ENCODE measurements around the gene LARP4B. TPM values are rescaled to one million over a fixed set of nuclear protein-coding genes. Genes with fewer than 3 reads are reported as not detected.
A peak's percentile ranks its signal among the peaks of the same experiment; 100 is the strongest.

LARP4B gene
- total and polyA plus RNA-seq, 2 of the 13 experiments (the other 11 are each of a cell fraction or from before 2014, with no cell fraction given) = 19.5 to 30.2 TPM

GRCh38 chr10:770975-771374 is 160.5 kb downstream of the LARP4B start:
- no peak for FAIRE-seq
- no peaks in the 10 kb centered on the region; the same call in 1 of the 2 replicates for H3K4me1 ChIP-seq (ENCODE audit: insufficient read depth, low read length)
- 67% methylated on average over 15 of the region's 15 CpGs for WGBS (ENCODE audit: low lambda C conversion rate)
- H3K9ac ChIP-seq (ENCODE audit: insufficient read depth, low read depth, low read length) = no peak overlapping the region
- no peak overlapping the region for H3K4me3 ChIP-seq (replicated peaks in 1 of 3; ENCODE audit: insufficient read depth in 1 of 3, low read depth in 2 of 3, low read length in 3 of 3)
- ATAC-seq = no peak
- ChIA-PET POLR2A (interaction anchor here (1.4 kb wide), 1 partner anchor 19 kb away, joined by 3 read pairs; no protein-coding TSS in a partner anchor), CTCF (ENCODE audit: low intra/inter-chr PET ratio, low total read pairs) (no interaction called here)
- TF ChIP-seq FOXK2 (IDR thresholded peaks at IDR 0.05) (no peak), ZNF557 (CRISPR knock-in tag; IDR thresholded peaks at IDR 0.05) (no peak), MXD3 (CRISPR knock-in tag; IDR thresholded peaks at IDR 0.05) (no peak), RBAK (CRISPR knock-in tag; IDR thresholded peaks at IDR 0.05) (peak; percentile 88), CENPBD1 (CRISPR knock-in tag; IDR thresholded peaks at IDR 0.05; ENCODE audit: borderline replicate concordance, low read depth) (no peak), FOXP4 (CRISPR knock-in tag; IDR thresholded peaks at IDR 0.05) (no peak), ZNF580 (CRISPR knock-in tag; IDR thresholded peaks at IDR 0.05; ENCODE audit: borderline replicate concordance, low read depth) (no peak), PAXIP1 (CRISPR knock-in tag; conservative IDR thresholded peaks at IDR 0.05) (no peak)
- TF ChIP-seq, protein P1, sequence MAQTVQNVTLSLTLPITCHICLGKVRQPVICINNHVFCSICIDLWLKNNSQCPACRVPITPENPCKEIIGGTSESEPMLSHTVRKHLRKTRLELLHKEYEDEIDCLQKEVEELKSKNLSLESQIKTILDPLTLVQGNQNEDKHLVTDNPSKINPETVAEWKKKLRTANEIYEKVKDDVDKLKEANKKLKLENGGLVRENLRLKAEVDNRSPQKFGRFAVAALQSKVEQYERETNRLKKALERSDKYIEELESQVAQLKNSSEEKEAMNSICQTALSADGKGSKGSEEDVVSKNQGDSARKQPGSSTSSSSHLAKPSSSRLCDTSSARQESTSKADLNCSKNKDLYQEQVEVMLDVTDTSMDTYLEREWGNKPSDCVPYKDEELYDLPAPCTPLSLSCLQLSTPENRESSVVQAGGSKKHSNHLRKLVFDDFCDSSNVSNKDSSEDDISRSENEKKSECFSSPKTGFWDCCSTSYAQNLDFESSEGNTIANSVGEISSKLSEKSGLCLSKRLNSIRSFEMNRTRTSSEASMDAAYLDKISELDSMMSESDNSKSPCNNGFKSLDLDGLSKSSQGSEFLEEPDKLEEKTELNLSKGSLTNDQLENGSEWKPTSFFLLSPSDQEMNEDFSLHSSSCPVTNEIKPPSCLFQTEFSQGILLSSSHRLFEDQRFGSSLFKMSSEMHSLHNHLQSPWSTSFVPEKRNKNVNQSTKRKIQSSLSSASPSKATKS (CRISPR knock-in tag; IDR thresholded peaks at IDR 0.05) = no peak
- BruUV-seq (replicated peaks) = no TSS peak
- no peak for DNase-seq (ENCODE audit: low spot score)
- intact Hi-C loops (cut with micrococcal nuclease; ENCODE audit: unreplicated experiment) (no loop called here), in situ Hi-C loops (cut with HindIII; ENCODE audit: extremely low pct_ligation_motif_present, low pct_unique_long_range_greater_than_20kb) (no loop called here)
- H3K27me3 ChIP-seq (ENCODE audit: control insufficient read depth in 1 of 2, insufficient read depth in 2 of 2, low read length in 2 of 2) = peaks cover 6 to 36% of the 10 kb centered on the region in 2 experiments; a peak in 4 of 5 replicates
- H3K9me3 ChIP-seq (ENCODE audit: low read length) = no peaks in the 10 kb centered on the region
- H3K4me2 ChIP-seq (ENCODE audit: low read depth, low read length) = no peak overlapping the region
- H3K27ac ChIP-seq (ENCODE audit: extremely low read length, insufficient read depth, low read length) = no peak overlapping the region
- H2AFZ ChIP-seq (ENCODE audit: low read length) = no peak overlapping the region
- no peaks in the 10 kb centered on the region for H3K79me2 ChIP-seq (ENCODE audit: insufficient read depth, low read length)
- no peaks in the 10 kb centered on the region for H3K36me3 ChIP-seq (replicated peaks in 1 of 2; ENCODE audit: control insufficient read depth in 1 of 2, insufficient read depth in 2 of 2, low read length in 2 of 2)
- H4K20me1 ChIP-seq (ENCODE audit: insufficient read depth, low read length) = no peaks in the 10 kb centered on the region
